ENCODE results near the gene HLX.
A peak's percentile ranks its signal among the peaks of the same experiment; 100 is the strongest.

Gene HLX

DNA sequence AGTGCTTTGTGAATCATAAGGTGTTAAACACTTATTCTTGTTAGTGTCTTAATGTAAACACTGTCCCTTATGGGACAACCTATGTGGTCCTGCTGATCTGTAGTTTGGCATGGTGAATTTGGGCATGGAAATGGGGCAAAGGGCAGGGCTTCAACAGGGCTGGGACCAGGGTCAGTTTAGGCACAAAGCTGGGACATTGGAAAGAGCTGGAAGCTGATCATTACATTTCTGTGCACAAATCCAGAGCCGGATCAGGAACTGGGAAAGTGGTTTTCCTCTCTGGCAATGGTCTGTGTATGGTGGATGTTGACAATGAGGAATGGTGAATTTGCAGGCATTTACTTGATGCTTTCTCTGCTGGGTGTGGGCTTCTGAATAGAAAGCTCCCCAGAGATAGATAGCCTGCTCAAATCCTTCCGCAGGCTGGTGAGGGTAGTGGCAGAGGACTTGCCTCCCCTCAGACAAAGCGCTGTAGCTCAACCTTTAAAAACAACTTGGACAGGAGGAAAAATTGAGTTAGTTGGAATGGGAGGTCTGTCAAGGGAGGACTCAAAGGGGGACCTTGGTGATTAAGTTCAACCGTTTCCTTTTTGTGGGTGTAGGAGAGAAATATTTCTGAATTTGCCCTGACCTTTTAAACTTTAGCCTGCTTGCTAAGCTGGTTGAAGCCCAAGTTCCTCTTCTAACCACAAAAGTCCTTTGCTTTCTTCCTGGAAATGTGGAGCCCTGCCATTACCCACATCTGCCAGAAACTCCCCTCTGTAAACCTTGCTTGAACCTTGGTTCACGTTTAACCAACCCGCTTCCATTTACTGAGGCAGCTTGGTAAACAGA, 35.3 kb downstream of the HLX start:
- Histone ChIP-seq H2AK5ac (ENCODE audit: low read length, severe bottlenecking) (no peak overlapping the region), H4K91ac (ENCODE audit: low read length) (peak overlapping the region; percentile 7), H3K4ac (ENCODE audit: low read depth in 1 of 2, low read length in 2 of 2) (peak overlapping the region in 1 of 2 experiments; percentile 34), H3K14ac (ENCODE audit: low read length in 2 of 2) (no peak overlapping the region), H3K79me1 (replicated peaks; ENCODE audit: low read length, poor library complexity, severe bottlenecking) (no peaks in the 10 kb centered on the region), H3K27ac (ENCODE audit: low read length, poor library complexity, severe bottlenecking) (no peak overlapping the region), H2BK15ac (ENCODE audit: low read depth, poor library complexity, severe bottlenecking) (no peak overlapping the region), H3K4me3 (ENCODE audit: insufficient read depth in 1 of 2, low read depth in 1 of 2, low read length in 2 of 2) (no peak overlapping the region), H3K4me2 (ENCODE audit: low read length, poor library complexity, severe bottlenecking) (no peak overlapping the region), H3K27me3 (ENCODE audit: control insufficient read depth in 1 of 2, insufficient read depth in 1 of 2, low read length in 2 of 2) (no peaks in the 10 kb centered on the region), H3K9me3 (ENCODE audit: control insufficient read depth, low read length) (no peaks in the 10 kb centered on the region), H2AFZ (ENCODE audit: low read depth, low read length) (no peak overlapping the region), H3K36me3 (ENCODE audit: control insufficient read depth in 1 of 2, insufficient read depth in 2 of 2, low read depth in 1 of 2, low read length in 2 of 2) (no peaks in the 10 kb centered on the region), H3K18ac (ENCODE audit: low read depth in 1 of 2, low read length in 2 of 2) (peak overlapping the region; percentile 30 to 34), H2BK12ac (ENCODE audit: low read length in 2 of 2) (peak overlapping the region in 1 of 2 experiments; percentile 95), H3K9ac (ENCODE audit: low read length) (no peak overlapping the region), H2BK5ac (ENCODE audit: low read depth, low read length, poor library complexity, severe bottlenecking) (no peak overlapping the region), H2BK120ac (ENCODE audit: low read depth, low read length) (no peak overlapping the region), H3K23ac (ENCODE audit: low read length in 2 of 2) (no peak overlapping the region), H3K4me1 (ENCODE audit: control insufficient read depth, insufficient read depth, low read depth, low read length) (no peaks in the 10 kb centered on the region), H4K8ac (ENCODE audit: low read length) (no peak overlapping the region)
- DNase-seq = no peak
- WGBS = 76% methylated on average over 5 of the region's 6 CpGs

- H2BK5ac ChIP-seq (ENCODE audit: low read depth, low read length, poor library complexity, severe bottlenecking) = no peak overlapping the region
- H3K14ac ChIP-seq (ENCODE audit: low read length in 2 of 2) = no peak overlapping the region
- no peak for DNase-seq
- WGBS = 63% methylated on average over 4 of the region's 4 CpGs
- H2BK12ac ChIP-seq (ENCODE audit: low read length in 2 of 2) = no peak overlapping the region
- H3K9ac ChIP-seq (ENCODE audit: low read length) = no peak overlapping the region
- no peak overlapping the region for H3K4ac ChIP-seq (ENCODE audit: low read depth in 1 of 2, low read length in 2 of 2)
- no peak overlapping the region for H3K4me2 ChIP-seq (ENCODE audit: low read length, poor library complexity, severe bottlenecking)
- H3K36me3 ChIP-seq (ENCODE audit: control insufficient read depth in 1 of 2, insufficient read depth in 2 of 2, low read depth in 1 of 2, low read length in 2 of 2) = no peaks in the 10 kb centered on the region
- no peak overlapping the region for H3K23ac ChIP-seq (ENCODE audit: low read length in 2 of 2)
- no peaks in the 10 kb centered on the region for H3K27me3 ChIP-seq (ENCODE audit: control insufficient read depth in 1 of 2, insufficient read depth in 1 of 2, low read length in 2 of 2)
- no peaks in the 10 kb centered on the region for H3K79me1 ChIP-seq (replicated peaks; ENCODE audit: low read length, poor library complexity, severe bottlenecking)
- no peak overlapping the region for H3K4me3 ChIP-seq (ENCODE audit: insufficient read depth in 1 of 2, low read depth in 1 of 2, low read length in 2 of 2)
- no peak overlapping the region for H2AK5ac ChIP-seq (ENCODE audit: low read length, severe bottlenecking)
- H2BK120ac ChIP-seq (ENCODE audit: low read depth, low read length) = no peak overlapping the region
- H4K91ac ChIP-seq (ENCODE audit: low read length) = no peak overlapping the region
- no peak overlapping the region for H2BK15ac ChIP-seq (ENCODE audit: low read depth, poor library complexity, severe bottlenecking)
- no peak overlapping the region for H3K18ac ChIP-seq (ENCODE audit: low read depth in 1 of 2, low read length in 2 of 2)
- H4K8ac ChIP-seq (ENCODE audit: low read length) = no peak overlapping the region
- no peaks in the 10 kb centered on the region for H3K9me3 ChIP-seq (ENCODE audit: control insufficient read depth, low read length)
- no peak overlapping the region for H3K27ac ChIP-seq (ENCODE audit: low read length, poor library complexity, severe bottlenecking)
- H2AFZ ChIP-seq (ENCODE audit: low read depth, low read length) = no peak overlapping the region
- H3K4me1 ChIP-seq (ENCODE audit: control insufficient read depth, insufficient read depth, low read depth, low read length) = no peaks in the 10 kb centered on the region
Measured at GRCh38 chr1:220915117-220915440, 35.8 kb downstream of the HLX start.

DNA sequence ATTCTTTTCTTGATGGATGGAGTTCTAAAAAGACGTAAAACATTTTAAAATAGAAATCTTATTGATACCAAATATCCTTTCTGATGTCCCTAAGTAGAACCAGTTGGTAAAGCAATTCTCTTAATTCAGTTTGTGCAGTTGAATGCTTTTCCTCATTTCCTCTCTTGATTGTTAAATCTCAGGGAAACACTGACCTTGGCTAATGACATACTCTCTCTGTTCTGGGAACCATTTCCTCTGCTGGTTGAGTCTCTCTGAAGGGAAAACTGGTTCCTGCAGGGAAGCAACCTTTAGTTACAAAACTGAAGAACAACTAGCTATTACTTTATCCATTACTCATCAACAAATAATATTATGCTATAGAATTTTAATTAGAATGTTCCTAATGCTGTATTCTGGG, 36.7 kb downstream of the HLX start:
- H3K4me1 ChIP-seq (ENCODE audit: control insufficient read depth, insufficient read depth, low read depth, low read length) = no peaks in the 10 kb centered on the region
- H4K8ac ChIP-seq (ENCODE audit: low read length) = no peak overlapping the region
- H2AK5ac ChIP-seq (ENCODE audit: low read length, severe bottlenecking) = no peak overlapping the region
- H3K14ac ChIP-seq (ENCODE audit: low read length in 2 of 2) = no peak overlapping the region
- H3K4me3 ChIP-seq (ENCODE audit: insufficient read depth in 1 of 2, low read depth in 1 of 2, low read length in 2 of 2) = no peak overlapping the region
- H2BK5ac ChIP-seq (ENCODE audit: low read depth, low read length, poor library complexity, severe bottlenecking) = no peak overlapping the region
- H2BK15ac ChIP-seq (ENCODE audit: low read depth, poor library complexity, severe bottlenecking) = no peak overlapping the region
- H3K4ac ChIP-seq (ENCODE audit: low read depth in 1 of 2, low read length in 2 of 2) = no peak overlapping the region
- H4K91ac ChIP-seq (ENCODE audit: low read length) = no peak overlapping the region
- WGBS = no CpG with 5 or more reads among the region's 1 CpG
- H3K79me1 ChIP-seq (replicated peaks; ENCODE audit: low read length, poor library complexity, severe bottlenecking) = no peaks in the 10 kb centered on the region
- no peak overlapping the region for H3K4me2 ChIP-seq (ENCODE audit: low read length, poor library complexity, severe bottlenecking)
- no peak overlapping the region for H3K9ac ChIP-seq (ENCODE audit: low read length)
- no peaks in the 10 kb centered on the region for H3K27me3 ChIP-seq (ENCODE audit: control insufficient read depth in 1 of 2, insufficient read depth in 1 of 2, low read length in 2 of 2)
- no peak overlapping the region for H2BK120ac ChIP-seq (ENCODE audit: low read depth, low read length)
- no peak overlapping the region for H2BK12ac ChIP-seq (ENCODE audit: low read length in 2 of 2)
- H3K27ac ChIP-seq (ENCODE audit: low read length, poor library complexity, severe bottlenecking) = no peak overlapping the region
- no peak for DNase-seq
- H3K23ac ChIP-seq (ENCODE audit: low read length in 2 of 2) = no peak overlapping the region
- no peaks in the 10 kb centered on the region for H3K9me3 ChIP-seq (ENCODE audit: control insufficient read depth, low read length)
- no peaks in the 10 kb centered on the region for H3K36me3 ChIP-seq (ENCODE audit: control insufficient read depth in 1 of 2, insufficient read depth in 2 of 2, low read depth in 1 of 2, low read length in 2 of 2)
- no peak overlapping the region for H2AFZ ChIP-seq (ENCODE audit: low read depth, low read length)
- no peak overlapping the region for H3K18ac ChIP-seq (ENCODE audit: low read depth in 1 of 2, low read length in 2 of 2)

GRCh38 chr1:220917101-220917500, 37.9 kb downstream of the HLX start:
- H4K8ac ChIP-seq (ENCODE audit: low read length) = no peak overlapping the region
- H3K27me3 ChIP-seq (ENCODE audit: control insufficient read depth in 1 of 2, insufficient read depth in 1 of 2, low read length in 2 of 2) = no peaks in the 10 kb centered on the region
- H3K23ac ChIP-seq (ENCODE audit: low read length in 2 of 2) = no peak overlapping the region
- H2BK12ac ChIP-seq (ENCODE audit: low read length in 2 of 2) = no peak overlapping the region
- no peak overlapping the region for H2AFZ ChIP-seq (ENCODE audit: low read depth, low read length)
- no peak overlapping the region for H2AK5ac ChIP-seq (ENCODE audit: low read length, severe bottlenecking)
- H3K4me3 ChIP-seq (ENCODE audit: insufficient read depth in 1 of 2, low read depth in 1 of 2, low read length in 2 of 2) = no peak overlapping the region
- no peak overlapping the region for H3K27ac ChIP-seq (ENCODE audit: low read length, poor library complexity, severe bottlenecking)
- no peak overlapping the region for H4K91ac ChIP-seq (ENCODE audit: low read length)
- no peaks in the 10 kb centered on the region for H3K4me1 ChIP-seq (ENCODE audit: control insufficient read depth, insufficient read depth, low read depth, low read length)
- H3K4me2 ChIP-seq (ENCODE audit: low read length, poor library complexity, severe bottlenecking) = no peak overlapping the region
- H3K14ac ChIP-seq (ENCODE audit: low read length in 2 of 2) = no peak overlapping the region
- no peak overlapping the region for H2BK15ac ChIP-seq (ENCODE audit: low read depth, poor library complexity, severe bottlenecking)
- no peaks in the 10 kb centered on the region for H3K79me1 ChIP-seq (replicated peaks; ENCODE audit: low read length, poor library complexity, severe bottlenecking)
- H3K4ac ChIP-seq (ENCODE audit: low read depth in 1 of 2, low read length in 2 of 2) = no peak overlapping the region
- H2BK5ac ChIP-seq (ENCODE audit: low read depth, low read length, poor library complexity, severe bottlenecking) = no peak overlapping the region
- H3K9ac ChIP-seq (ENCODE audit: low read length) = no peak overlapping the region
- H3K36me3 ChIP-seq (ENCODE audit: control insufficient read depth in 1 of 2, insufficient read depth in 2 of 2, low read depth in 1 of 2, low read length in 2 of 2) = no peaks in the 10 kb centered on the region
- DNase-seq = no peak
- H3K9me3 ChIP-seq (ENCODE audit: control insufficient read depth, low read length) = no peaks in the 10 kb centered on the region
- H2BK120ac ChIP-seq (ENCODE audit: low read depth, low read length) = no peak overlapping the region
- H3K18ac ChIP-seq (ENCODE audit: low read depth in 1 of 2, low read length in 2 of 2) = no peak overlapping the region
- WGBS = 7% methylated on average over 2 of the region's 5 CpGs
